Measurements from ENCODE around the gene CRACR2B.

The CRACR2B gene

GRCh38 chr11:868394-868793 is 40.7 kb downstream of the CRACR2B start:
- Mint-ChIP-seq H3K27ac (peak overlapping the region; percentile 36), H3K36me3 (ENCODE audit: low read depth) (peaks cover 2% of the 10 kb centered on the region), H3K27me3 (ENCODE audit: low read depth, poor library complexity) (no peaks in the 10 kb centered on the region), H3K4me1 (peaks cover 13% of the 10 kb centered on the region), H3K9me3 (no peaks in the 10 kb centered on the region), H3K4me3 (no peak overlapping the region)
- no peak for TF ChIP-seq CTCF (IDR thresholded peaks at IDR 0.05)
- DNase-seq: no peak

- H3K4me3 Mint-ChIP-seq: no peak overlapping the region
- no peak overlapping the region for H3K27ac Mint-ChIP-seq
- TF ChIP-seq CTCF (IDR thresholded peaks at IDR 0.05): no peak
- no peak for DNase-seq
- H3K9me3 Mint-ChIP-seq: no peaks in the 10 kb centered on the region
- peaks cover 6% of the 10 kb centered on the region for H3K36me3 Mint-ChIP-seq (ENCODE audit: low read depth)
- H3K27me3 Mint-ChIP-seq (ENCODE audit: low read depth, poor library complexity): no peaks in the 10 kb centered on the region
- peaks cover 9% of the 10 kb centered on the region for H3K4me1 Mint-ChIP-seq
These were observed 41.1 kb downstream of the CRACR2B start for GRCh38 chr11:868802-869201.

GRCh38 chr11:869399-870126 is 41.8 kb downstream of the CRACR2B start:
- Mint-ChIP-seq H3K4me1 (peaks cover 9% of the 10 kb centered on the region), H3K36me3 (ENCODE audit: low read depth) (peaks cover 11% of the 10 kb centered on the region), H3K9me3 (no peaks in the 10 kb centered on the region), H3K27ac (no peak overlapping the region), H3K4me3 (no peak overlapping the region), H3K27me3 (ENCODE audit: low read depth, poor library complexity) (no peaks in the 10 kb centered on the region)
- TF ChIP-seq CTCF (IDR thresholded peaks at IDR 0.05): no peak
- no peak for DNase-seq

- Mint-ChIP-seq H3K9me3 (no peaks in the 10 kb centered on the region), H3K4me1 (peaks cover 5% of the 10 kb centered on the region), H3K36me3 (ENCODE audit: low read depth) (peaks cover 13% of the 10 kb centered on the region), H3K27me3 (ENCODE audit: low read depth, poor library complexity) (no peaks in the 10 kb centered on the region), H3K4me3 (no peak overlapping the region), H3K27ac (no peak overlapping the region)
- peak; percentile 53 for DNase-seq
- TF ChIP-seq CTCF (IDR thresholded peaks at IDR 0.05): peak; percentile 30
These were observed 42.4 kb downstream of the CRACR2B start for GRCh38 chr11:870127-870413.

- peaks cover 5% of the 10 kb centered on the region for H3K4me1 Mint-ChIP-seq
- H3K9me3 Mint-ChIP-seq: no peaks in the 10 kb centered on the region
- no peak overlapping the region for H3K27ac Mint-ChIP-seq
These were observed 42.7 kb downstream of the CRACR2B start for GRCh38 chr11:870418-870817.

More at GRCh38 chr11:870418-870817, 42.7 kb downstream of the CRACR2B start:
- H3K4me3 Mint-ChIP-seq: no peak overlapping the region
- H3K27me3 Mint-ChIP-seq (ENCODE audit: low read depth, poor library complexity): no peaks in the 10 kb centered on the region
- DNase-seq: no peak
- H3K36me3 Mint-ChIP-seq (ENCODE audit: low read depth): peaks cover 15% of the 10 kb centered on the region
- no peak for TF ChIP-seq CTCF (IDR thresholded peaks at IDR 0.05)
